AG10803 (cell line): ENCODE data around the gene RNF43.

Source experiments
- DNase-seq: peaks from one replicate; pipeline ENCODE4 v3.0.0; 2010; ENCODE audit warnings: low read depth
- H3K4me3 ChIP-seq: 2 replicates; pipeline ENCODE4 v1.5.1; 2011; ENCODE audit warnings: mild to moderate bottlenecking, low read length, control low read depth
- CTCF ChIP-seq: conservative IDR thresholded peaks from 2 replicates; pipeline ENCODE4 v1.5.1; 2011; ENCODE audit warnings: mild to moderate bottlenecking, low read length, control low read depth, inconsistent platforms

RNF43 gene

DNA sequence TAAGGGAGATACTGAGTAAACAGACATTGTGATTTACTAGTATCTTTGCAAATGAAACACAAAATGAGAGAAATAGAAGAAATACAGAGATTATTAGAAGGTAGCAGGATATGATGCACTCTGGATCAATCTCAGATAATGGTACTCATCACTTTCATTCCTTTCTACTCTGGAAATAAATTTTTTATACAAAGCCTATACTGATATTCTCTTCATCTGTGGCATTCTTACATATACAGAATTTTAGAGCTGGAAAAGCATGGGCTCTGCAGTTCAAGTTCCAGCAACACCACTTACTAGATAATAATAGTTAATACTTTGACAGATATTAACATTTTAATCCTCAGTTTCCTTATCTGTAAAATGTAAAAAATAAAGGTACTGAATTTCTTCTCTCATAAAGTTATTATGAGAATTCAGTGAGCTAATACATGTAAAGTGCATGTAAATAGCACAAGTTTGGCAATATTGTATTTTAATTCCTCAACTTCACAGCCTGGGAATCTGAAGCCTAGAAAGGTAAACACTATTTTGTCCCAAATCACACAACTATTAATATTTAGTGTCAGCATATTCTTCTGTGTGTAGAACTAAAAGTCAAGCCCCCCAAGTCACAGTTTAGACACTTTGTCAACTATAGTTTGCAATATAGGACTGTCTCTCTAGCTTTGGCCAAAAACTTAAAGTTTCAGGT lies 6.5 kb downstream of the RNF43 start:
- DNase-seq, result no peak
- no peak for TF ChIP-seq CTCF
- no peak overlapping the region for H3K4me3 ChIP-seq

- no peak overlapping the region for H3K4me3 ChIP-seq
- no peak for DNase-seq
- TF ChIP-seq CTCF, result no peak
Observed at GRCh38 chr17:58409432-58409831, 7.9 kb downstream of the RNF43 start.

DNA sequence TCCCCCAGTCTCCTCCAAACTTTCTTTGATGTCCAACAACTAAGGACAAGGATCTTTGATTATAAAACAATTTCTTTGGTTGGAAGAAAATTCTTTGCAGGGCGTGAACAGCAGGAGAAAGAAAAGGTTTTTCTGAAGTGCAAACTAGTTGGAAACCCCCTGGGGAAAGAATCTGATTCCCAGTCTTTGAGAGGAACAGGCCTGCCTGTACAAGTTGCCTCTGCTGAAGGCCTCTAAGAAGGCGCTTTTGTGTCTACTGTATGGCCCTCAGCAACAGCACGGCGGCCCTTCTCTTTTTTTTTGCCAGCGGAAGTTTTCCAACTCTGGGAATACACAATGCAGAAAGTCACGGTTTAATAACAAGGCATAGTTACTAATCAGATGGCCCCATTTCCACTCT lies 14.0 kb downstream of the RNF43 start:
- DNase-seq, result no peak
- H3K4me3 ChIP-seq, result no peak overlapping the region
- no peak for TF ChIP-seq CTCF

DNA sequence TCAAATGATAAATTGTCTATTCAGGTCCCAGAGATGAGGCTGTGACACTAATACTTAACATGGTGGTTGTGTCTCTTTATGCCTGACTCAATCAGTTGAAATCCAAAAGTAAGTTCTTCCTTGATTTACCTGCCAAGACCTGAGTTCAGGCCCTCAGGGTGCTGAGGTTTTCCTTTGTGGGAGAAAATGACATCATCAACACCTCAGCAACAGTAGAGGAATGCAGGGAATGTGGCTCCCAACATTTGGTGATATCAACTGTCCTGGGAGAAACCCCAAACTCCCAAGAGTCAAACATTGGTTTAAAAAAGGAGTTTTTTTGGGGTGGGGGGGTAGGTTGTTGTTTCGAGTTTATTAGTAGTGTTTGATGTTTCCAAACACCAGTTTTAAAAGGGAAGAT lies 14.7 kb downstream of the RNF43 start:
- TF ChIP-seq CTCF, result no peak
- no peak overlapping the region for H3K4me3 ChIP-seq
- DNase-seq, result peak; percentile 40

GRCh38 chr17:58402047-58402446 lies 15.3 kb downstream of the RNF43 start:
- DNase-seq, result peak; percentile 54
- TF ChIP-seq CTCF, result no peak
- H3K4me3 ChIP-seq, result no peak overlapping the region

- no peak overlapping the region for H3K4me3 ChIP-seq
- no peak for DNase-seq
- TF ChIP-seq CTCF, result no peak
Observed at GRCh38 chr17:58401287-58401686, 16.0 kb downstream of the RNF43 start.

DNA sequence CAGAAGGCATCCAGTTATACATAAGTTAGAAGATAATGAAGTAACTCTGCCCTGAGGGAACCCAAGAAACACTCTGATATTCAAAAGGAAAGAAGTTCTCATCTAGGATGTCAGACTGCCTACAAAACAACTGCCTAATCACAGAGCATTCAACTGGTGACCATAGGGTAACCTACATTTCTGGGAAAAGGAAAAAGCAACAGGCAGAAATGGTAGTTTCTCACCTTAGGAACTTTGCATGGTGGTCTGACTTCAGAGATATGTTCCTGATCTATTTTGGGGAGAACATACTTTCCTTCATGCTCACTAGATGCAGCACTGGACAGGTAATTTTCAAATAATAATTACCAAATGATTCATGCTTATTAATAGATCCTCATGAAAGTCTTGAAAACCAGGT lies 16.5 kb downstream of the RNF43 start:
- DNase-seq, result no peak
- no peak overlapping the region for H3K4me3 ChIP-seq
- no peak for TF ChIP-seq CTCF
